ENCODE measurements around the gene ECHDC3.

DNA sequence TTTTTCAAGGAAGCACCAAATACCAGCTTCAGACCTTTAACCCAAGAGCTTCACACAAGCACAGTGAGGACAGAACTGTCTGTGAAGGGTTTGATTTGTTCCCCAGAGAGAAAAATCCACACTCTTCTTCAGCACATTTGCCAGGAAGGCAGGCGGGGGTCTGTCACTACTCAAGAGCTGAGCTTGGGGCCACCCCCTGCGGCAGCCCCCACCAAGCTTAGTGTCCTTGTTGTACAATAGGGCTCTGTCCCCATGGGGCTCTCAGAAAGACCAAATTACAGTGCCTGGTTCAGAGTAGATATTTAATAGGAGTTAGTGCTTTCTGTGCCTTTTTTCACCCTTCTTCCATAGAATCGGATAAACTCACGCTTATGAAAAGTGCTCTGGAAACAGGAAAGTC is 12.4 kb downstream of the ECHDC3 start:
- TF ChIP-seq POLR2A (IDR thresholded peaks at IDR 0.05): no peak
- TF ChIP-seq, protein P1, sequence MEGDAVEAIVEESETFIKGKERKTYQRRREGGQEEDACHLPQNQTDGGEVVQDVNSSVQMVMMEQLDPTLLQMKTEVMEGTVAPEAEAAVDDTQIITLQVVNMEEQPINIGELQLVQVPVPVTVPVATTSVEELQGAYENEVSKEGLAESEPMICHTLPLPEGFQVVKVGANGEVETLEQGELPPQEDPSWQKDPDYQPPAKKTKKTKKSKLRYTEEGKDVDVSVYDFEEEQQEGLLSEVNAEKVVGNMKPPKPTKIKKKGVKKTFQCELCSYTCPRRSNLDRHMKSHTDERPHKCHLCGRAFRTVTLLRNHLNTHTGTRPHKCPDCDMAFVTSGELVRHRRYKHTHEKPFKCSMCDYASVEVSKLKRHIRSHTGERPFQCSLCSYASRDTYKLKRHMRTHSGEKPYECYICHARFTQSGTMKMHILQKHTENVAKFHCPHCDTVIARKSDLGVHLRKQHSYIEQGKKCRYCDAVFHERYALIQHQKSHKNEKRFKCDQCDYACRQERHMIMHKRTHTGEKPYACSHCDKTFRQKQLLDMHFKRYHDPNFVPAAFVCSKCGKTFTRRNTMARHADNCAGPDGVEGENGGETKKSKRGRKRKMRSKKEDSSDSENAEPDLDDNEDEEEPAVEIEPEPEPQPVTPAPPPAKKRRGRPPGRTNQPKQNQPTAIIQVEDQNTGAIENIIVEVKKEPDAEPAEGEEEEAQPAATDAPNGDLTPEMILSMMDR (IDR thresholded peaks at IDR 0.05): no peak
